Activated naive CD4-positive, alpha-beta T cell treated with anti-CD3 and anti-CD28 coated beads for 36 hours (primary cell): ENCODE results near the gene DGCR2. TPM values are rescaled to one million over a fixed set of nuclear protein-coding genes. Genes with fewer than 3 reads are reported as not detected.
"Not testable (repeated sequence)": the region's sequence is repeated elsewhere in the genome, so short reads cannot be mapped to it uniquely, and the experiment has no call there.

Experiments used
- CTCF ChIA-PET: fragments of 350-600 bp; sonication (Branson Sonifier 250); formaldehyde crosslinking; loops from one replicate; lab custom pipeline; 2021; ENCODE audit warnings: antibody characterized with exemption; lab: Charles Lee
- DNase-seq: peaks from one replicate; pipeline ENCODE4 v3.0.0-alpha.2; 2020
- H3K27ac Mint-ChIP-seq: one replicate; pipeline ENCODE4 v1.8.0; 2021; ENCODE audit warnings: mild to moderate bottlenecking, mixed read lengths
- H3K27me3 Mint-ChIP-seq: one replicate; pipeline ENCODE4 v1.8.0; 2021; ENCODE audit warnings: low read depth, mixed read lengths
- H3K36me3 Mint-ChIP-seq: one replicate; pipeline ENCODE4 v1.8.0; 2021; ENCODE audit warnings: low read depth, mixed read lengths
- H3K4me1 Mint-ChIP-seq: one replicate; pipeline ENCODE4 v1.8.0; 2021; ENCODE audit warnings: low read depth, mixed read lengths
- H3K4me3 Mint-ChIP-seq: one replicate; pipeline ENCODE4 v1.8.0; 2021; ENCODE audit warnings: mild to moderate bottlenecking, moderate library complexity, mixed read lengths
- H3K9me3 Mint-ChIP-seq: one replicate; pipeline ENCODE4 v1.8.0; 2021; ENCODE audit warnings: mixed read lengths
- intact Hi-C: fragments of 100-400 bp; cut with micrococcal nuclease; formaldehyde crosslinking; loops from one replicate; pipeline ENCODE4 v1.15.1; 2023
- total RNA-seq, 2 experiments: library from RNA; stranded (reverse); gene quantifications; one replicate each; pipeline ENCODE4 v1.2.3, GENCODE V29; 2021

The DGCR2 gene
- total RNA-seq, 2 experiments from 2014 or later: 15.4 to 16.4 TPM

GRCh38 chr22:19013881-19014598, 108.2 kb downstream of the DGCR2 start:
- H3K9me3 Mint-ChIP-seq, H3K36me3 Mint-ChIP-seq, intact Hi-C loops, H3K27ac Mint-ChIP-seq, H3K4me3 Mint-ChIP-seq, DNase-seq, H3K4me1 Mint-ChIP-seq: not testable (repeated sequence)
- H3K27me3 Mint-ChIP-seq: peaks cover 25% of the 10 kb centered on the region
- CTCF ChIA-PET: interaction anchor here (0.7 kb wide), 1 partner anchor 536 kb away, joined by 3 read pairs; no protein-coding TSS in a partner anchor

- H3K4me1 Mint-ChIP-seq, intact Hi-C loops, H3K4me3 Mint-ChIP-seq, H3K36me3 Mint-ChIP-seq, DNase-seq, H3K27ac Mint-ChIP-seq, H3K9me3 Mint-ChIP-seq: not testable (repeated sequence)
- CTCF ChIA-PET: interaction anchor here (0.7 kb wide), 1 partner anchor 536 kb away, joined by 3 read pairs; no protein-coding TSS in a partner anchor
- peaks cover 23% of the 10 kb centered on the region for H3K27me3 Mint-ChIP-seq
These were observed 108.8 kb downstream of the DGCR2 start for GRCh38 chr22:19013411-19013810.

GRCh38 chr22:19012308-19012986, 109.8 kb downstream of the DGCR2 start:
- H3K36me3 Mint-ChIP-seq: no peaks in the 10 kb centered on the region
- H3K4me1 Mint-ChIP-seq: no peaks in the 10 kb centered on the region
- H3K27ac Mint-ChIP-seq: no peak overlapping the region
- H3K4me3 Mint-ChIP-seq: no peak overlapping the region
- no peak for DNase-seq
- intact Hi-C loops: no loop called here
- CTCF ChIA-PET: no interaction called here
- H3K9me3 Mint-ChIP-seq: no peaks in the 10 kb centered on the region
- peaks cover 18% of the 10 kb centered on the region for H3K27me3 Mint-ChIP-seq

GRCh38 chr22:19011611-19012010, 110.6 kb downstream of the DGCR2 start:
- CTCF ChIA-PET, H3K27ac Mint-ChIP-seq, intact Hi-C loops, H3K9me3 Mint-ChIP-seq, H3K4me3 Mint-ChIP-seq, H3K4me1 Mint-ChIP-seq, H3K36me3 Mint-ChIP-seq, DNase-seq: not testable (repeated sequence)
- H3K27me3 Mint-ChIP-seq: peaks cover 13% of the 10 kb centered on the region

GRCh38 chr22:19011075-19011474, 111.1 kb downstream of the DGCR2 start:
- intact Hi-C loops: no loop called here
- no peaks in the 10 kb centered on the region for H3K36me3 Mint-ChIP-seq
- CTCF ChIA-PET: no interaction called here
- no peak for DNase-seq
- no peak overlapping the region for H3K27ac Mint-ChIP-seq
- peaks cover 13% of the 10 kb centered on the region for H3K27me3 Mint-ChIP-seq
- no peak overlapping the region for H3K4me3 Mint-ChIP-seq
- H3K4me1 Mint-ChIP-seq: no peaks in the 10 kb centered on the region
- no peaks in the 10 kb centered on the region for H3K9me3 Mint-ChIP-seq

- Mint-ChIP-seq H3K4me3 (no peak overlapping the region), H3K9me3 (no peaks in the 10 kb centered on the region), H3K4me1 (no peaks in the 10 kb centered on the region), H3K27me3 (peaks cover 17% of the 10 kb centered on the region), H3K36me3 (no peaks in the 10 kb centered on the region), H3K27ac (no peak overlapping the region)
- intact Hi-C loops: no loop called here
- CTCF ChIA-PET: no interaction called here
- DNase-seq: no peak
These were observed 116.3 kb downstream of the DGCR2 start for GRCh38 chr22:19005905-19006304.

GRCh38 chr22:19004471-19004870, 117.7 kb downstream of the DGCR2 start:
- Mint-ChIP-seq H3K36me3 (no peaks in the 10 kb centered on the region), H3K27me3 (peaks cover 17% of the 10 kb centered on the region), H3K4me3 (no peak overlapping the region), H3K4me1 (no peaks in the 10 kb centered on the region), H3K27ac (no peak overlapping the region), H3K9me3 (no peaks in the 10 kb centered on the region)
- CTCF ChIA-PET: no interaction called here
- no peak for DNase-seq
- intact Hi-C loops: no loop called here

GRCh38 chr22:19003508-19003907, 118.7 kb downstream of the DGCR2 start:
- no peak for DNase-seq
- Mint-ChIP-seq H3K4me3 (no peak overlapping the region), H3K4me1 (no peaks in the 10 kb centered on the region), H3K27me3 (peaks cover 12% of the 10 kb centered on the region), H3K9me3 (no peaks in the 10 kb centered on the region), H3K36me3 (no peaks in the 10 kb centered on the region), H3K27ac (no peak overlapping the region)
- CTCF ChIA-PET: no interaction called here
- intact Hi-C loops: no loop called here

- Mint-ChIP-seq H3K27me3 (peaks cover 12% of the 10 kb centered on the region), H3K4me1 (no peaks in the 10 kb centered on the region), H3K36me3 (no peaks in the 10 kb centered on the region), H3K27ac (no peak overlapping the region), H3K9me3 (no peaks in the 10 kb centered on the region), H3K4me3 (no peak overlapping the region)
- DNase-seq: no peak
- intact Hi-C loops: no loop called here
- CTCF ChIA-PET: no interaction called here
These were observed 119.6 kb downstream of the DGCR2 start for GRCh38 chr22:19002684-19003038.

GRCh38 chr22:19001204-19001603, 121.0 kb downstream of the DGCR2 start:
- Mint-ChIP-seq H3K4me3 (no peak overlapping the region), H3K4me1 (no peaks in the 10 kb centered on the region), H3K9me3 (no peaks in the 10 kb centered on the region), H3K27ac (no peak overlapping the region), H3K36me3 (no peaks in the 10 kb centered on the region), H3K27me3 (peaks cover 14% of the 10 kb centered on the region)
- no peak for DNase-seq
- CTCF ChIA-PET: no interaction called here
- intact Hi-C loops: no loop called here

GRCh38 chr22:19000106-19000505, 122.1 kb downstream of the DGCR2 start:
- H3K9me3 Mint-ChIP-seq, DNase-seq, CTCF ChIA-PET, H3K36me3 Mint-ChIP-seq, intact Hi-C loops, H3K27ac Mint-ChIP-seq, H3K4me1 Mint-ChIP-seq, H3K4me3 Mint-ChIP-seq: not testable (repeated sequence)
- H3K27me3 Mint-ChIP-seq: peaks cover 15% of the 10 kb centered on the region

GRCh38 chr22:18999416-18999815, 122.8 kb downstream of the DGCR2 start:
- DNase-seq: no peak
- Mint-ChIP-seq H3K9me3 (no peaks in the 10 kb centered on the region), H3K4me3 (no peak overlapping the region), H3K27ac (no peak overlapping the region), H3K27me3 (peaks cover 15% of the 10 kb centered on the region), H3K36me3 (no peaks in the 10 kb centered on the region), H3K4me1 (no peaks in the 10 kb centered on the region)
- intact Hi-C loops: no loop called here
- CTCF ChIA-PET: no interaction called here

GRCh38 chr22:18999008-18999407, 123.2 kb downstream of the DGCR2 start:
- H3K4me3 Mint-ChIP-seq: no peak overlapping the region
- CTCF ChIA-PET: interaction anchor here (0.6 kb wide), 2 partner anchors 17 to 45 kb away, joined by 3 read pairs; no protein-coding TSS in a partner anchor
- H3K36me3 Mint-ChIP-seq: no peaks in the 10 kb centered on the region
- DNase-seq: peak; percentile 30
- intact Hi-C loops: no loop called here
- H3K27me3 Mint-ChIP-seq: peaks cover 15% of the 10 kb centered on the region
- H3K9me3 Mint-ChIP-seq: no peaks in the 10 kb centered on the region
- H3K27ac Mint-ChIP-seq: no peak overlapping the region
- no peaks in the 10 kb centered on the region for H3K4me1 Mint-ChIP-seq
